Testis (tissue), 2 donors: ENCODE results near the gene SIPA1L3.

Experiments used
- CTCF ChIP-seq, 3 experiments: fragments of 450-650 bp in 2 of 3; fragments of 200-600 bp in 1 of 3; sonication (generic) in 1 of 3; IDR thresholded peaks; one replicate each; pipeline ENCODE4 v1.5.1; 2016 to 2019; ENCODE audit warnings: antibody characterized with exemption in 3 of 3, mild to moderate bottlenecking in 2 of 3, moderate library complexity in 1 of 3
- POLR2A ChIP-seq: fragments of 450-650 bp; IDR thresholded peaks from one replicate; pipeline ENCODE4 v1.6.1; 2017; ENCODE audit warnings: antibody characterized with exemption, mild to moderate bottlenecking, moderate library complexity

GRCh38 chr19:38252941-38253691 is 346.1 kb downstream of the SIPA1L3 start:
- TF ChIP-seq CTCF (IDR thresholded peaks at IDR 0.05) (no peak), POLR2A (no peak)
